WTC11 (cell line): ENCODE data around the gene CD300LD. TPM values are rescaled to one million over a fixed set of nuclear protein-coding genes. Genes with fewer than 3 reads are reported as not detected.

Experiments
- ATAC-seq: fragments of 200-7000 bp; cut with Tn5 transposase; 2 replicates; pipeline ENCODE4 v1.10.0; 2021; ENCODE audit warnings: mild to moderate bottlenecking, moderate library complexity
- Bru-seq: library from RNA; stranded (reverse); fragments of 400-500 nt; gene quantifications from one replicate; lab custom pipeline; 2021; lab: Mats Ljungman, UMichigan
- CTCF ChIA-PET: fragments of 300-600 bp; sonication (Branson Sonifier 250); formaldehyde crosslinking; loops from one replicate; lab custom pipeline; 2021; ENCODE audit warnings: antibody characterized with exemption; lab: Charles Lee
- POLR2A ChIA-PET: fragments of 350-600 bp; sonication (Branson Sonifier 250); formaldehyde crosslinking; loops from one replicate; lab custom pipeline; 2021; ENCODE audit warnings: antibody characterized with exemption; lab: Charles Lee
- DNase-seq: peaks from one replicate; pipeline ENCODE4 v3.0.0; 2021; ENCODE audit warnings: low spot score
- H3K27ac Mint-ChIP-seq: 2 replicates; pipeline ENCODE4 v1.8.0; 2021; ENCODE audit warnings: mixed read lengths
- H3K27me3 Mint-ChIP-seq: 2 replicates; pipeline ENCODE4 v1.8.0; 2021; ENCODE audit warnings: low read depth, mild to moderate bottlenecking, moderate library complexity, mixed read lengths
- H3K36me3 Mint-ChIP-seq: 2 replicates; pipeline ENCODE4 v1.8.0; 2021; ENCODE audit warnings: mixed read lengths
- H3K4me1 Mint-ChIP-seq: 2 replicates; pipeline ENCODE4 v1.8.0; 2022; ENCODE audit warnings: mixed read lengths
- H3K4me3 Mint-ChIP-seq: 2 replicates; pipeline ENCODE4 v1.8.0; 2021; ENCODE audit warnings: mild to moderate bottlenecking, moderate library complexity, mixed read lengths
- H3K9me3 Mint-ChIP-seq: 2 replicates; pipeline ENCODE4 v1.8.0; 2021; ENCODE audit warnings: mixed read lengths
- ATF3 ChIP-seq: sonication (generic); formaldehyde crosslinking; conservative IDR thresholded peaks from 2 replicates; pipeline ENCODE4 v1.8.1; 2022; ENCODE audit warnings: mild to moderate bottlenecking, missing genetic modification reagents
- GRHL2 ChIP-seq: fragments of 250-450 bp; sonication (Bioruptor Pico); IDR thresholded peaks from 2 replicates; pipeline ENCODE4 v1.8.0; 2022; ENCODE audit warnings: mild to moderate bottlenecking, moderate library complexity; ENCODE audit not compliant: insufficient replicate concordance, severe bottlenecking
- GTF2I ChIP-seq: fragments of 250-450 bp; sonication (Bioruptor Pico); conservative IDR thresholded peaks from 2 replicates; pipeline ENCODE4 v1.4.0; 2021; ENCODE audit warnings: mild to moderate bottlenecking
- JAZF1 ChIP-seq: fragments of 250-450 bp; sonication (Bioruptor Pico); IDR thresholded peaks from 2 replicates; pipeline ENCODE4 v1.9.0; 2021; ENCODE audit warnings: moderate library complexity, mild to moderate bottlenecking, inconsistent platforms
- KAT7 ChIP-seq: sonication (generic); formaldehyde crosslinking; IDR thresholded peaks from 2 replicates; pipeline ENCODE4 v1.8.1; 2023; ENCODE audit warnings: missing genetic modification reagents, mild to moderate bottlenecking, borderline replicate concordance
- MAX ChIP-seq: sonication (generic); formaldehyde crosslinking; IDR thresholded peaks from 2 replicates; pipeline ENCODE4 v1.8.0; 2022; ENCODE audit warnings: mild to moderate bottlenecking, missing genetic modification reagents
- NFE2L1 ChIP-seq: sonication (generic); formaldehyde crosslinking; IDR thresholded peaks from 2 replicates; pipeline ENCODE4 v1.8.1; 2023; ENCODE audit warnings: missing genetic modification reagents
- SP1 ChIP-seq: sonication (generic); formaldehyde crosslinking; conservative IDR thresholded peaks from 2 replicates; pipeline ENCODE4 v1.8.1; 2022; ENCODE audit warnings: missing genetic modification reagents
- TEAD4 ChIP-seq: sonication (generic); formaldehyde crosslinking; IDR thresholded peaks from 2 replicates; pipeline ENCODE4 v1.8.0; 2022; ENCODE audit warnings: mild to moderate bottlenecking, missing genetic modification reagents
- ZBTB21 ChIP-seq: sonication (generic); formaldehyde crosslinking; IDR thresholded peaks from 2 replicates; pipeline ENCODE4 v1.8.1; 2023; ENCODE audit warnings: mild to moderate bottlenecking, missing genetic modification reagents, borderline replicate concordance
- long read RNA-seq, 3 experiments: library from RNA in 1 of 3; library from capped mRNA in 1 of 3; library from polyadenylated mRNA in 1 of 3; unstranded in 2 of 3; stranded (forward) in 1 of 3; transcript quantifications; one replicate each; pipeline ENCODE4 v2.0.0, GENCODE V29; 2021
- total RNA-seq: library from RNA; stranded (reverse); gene quantifications from 3 replicates; pipeline ENCODE4 v1.2.3, GENCODE V29; 2021
- TF ChIP-seq, protein P1 (sequence below): fragments of 250-450 bp; sonication (Bioruptor Pico); IDR thresholded peaks from 2 replicates; pipeline ENCODE4 v1.9.0; 2021; ENCODE audit warnings: mild to moderate bottlenecking
- TF ChIP-seq, protein P2 (sequence below): sonication (generic); formaldehyde crosslinking; IDR thresholded peaks from 2 replicates; pipeline ENCODE4 v1.8.0; 2022; ENCODE audit warnings: mild to moderate bottlenecking, missing genetic modification reagents
- TF ChIP-seq, protein P3 (sequence below): fragments of 250-450 bp; sonication (Bioruptor Pico); IDR thresholded peaks from 2 replicates; pipeline ENCODE4 v1.8.0; 2021; ENCODE audit warnings: mild to moderate bottlenecking
- TF ChIP-seq, protein P4 (sequence below): fragments of 250-450 bp; sonication (Bioruptor Pico); IDR thresholded peaks from 2 replicates; pipeline ENCODE4 v1.9.0; 2021; ENCODE audit warnings: moderate library complexity, mild to moderate bottlenecking, inconsistent platforms, borderline replicate concordance

The CD300LD gene
- not detected in 3 replicates for total RNA-seq
- Bru-seq, nascent RNA = not detected
- long read RNA-seq, experiment 1 = 0 reads
- long read RNA-seq, experiment 2 = 0 reads
- long read RNA-seq, experiment 3 = 0 reads

GRCh38 chr17:74592087-74592990 lies at the start of gene CD300LD:
Gene CD300LD, minus strand, starts transcription at chr17:74592283. Its CDS starts 81 bp downstream, at chr17:74592202.
- DNase-seq (no peak), ATAC-seq (no peak)
- Mint-ChIP-seq H3K27ac (no peak within 1 kb of the TSS), H3K4me3 (no peak within 1 kb of the TSS), H3K27me3 (peaks cover 17% of the 10 kb centered on the region), H3K36me3 (no peaks in the 10 kb centered on the region), H3K9me3 (peaks cover 9% of the 10 kb centered on the region), H3K4me1 (no peaks in the 10 kb centered on the region)
- TF ChIP-seq GTF2I (CRISPR knock-in tag) (no peak), SP1 (CRISPR knock-in tag) (no peak), JAZF1 (no peak), KAT7 (no peak), MAX (CRISPR knock-in tag) (no peak), TEAD4 (no peak), ATF3 (no peak)
- TF ChIP-seq, protein P1, sequence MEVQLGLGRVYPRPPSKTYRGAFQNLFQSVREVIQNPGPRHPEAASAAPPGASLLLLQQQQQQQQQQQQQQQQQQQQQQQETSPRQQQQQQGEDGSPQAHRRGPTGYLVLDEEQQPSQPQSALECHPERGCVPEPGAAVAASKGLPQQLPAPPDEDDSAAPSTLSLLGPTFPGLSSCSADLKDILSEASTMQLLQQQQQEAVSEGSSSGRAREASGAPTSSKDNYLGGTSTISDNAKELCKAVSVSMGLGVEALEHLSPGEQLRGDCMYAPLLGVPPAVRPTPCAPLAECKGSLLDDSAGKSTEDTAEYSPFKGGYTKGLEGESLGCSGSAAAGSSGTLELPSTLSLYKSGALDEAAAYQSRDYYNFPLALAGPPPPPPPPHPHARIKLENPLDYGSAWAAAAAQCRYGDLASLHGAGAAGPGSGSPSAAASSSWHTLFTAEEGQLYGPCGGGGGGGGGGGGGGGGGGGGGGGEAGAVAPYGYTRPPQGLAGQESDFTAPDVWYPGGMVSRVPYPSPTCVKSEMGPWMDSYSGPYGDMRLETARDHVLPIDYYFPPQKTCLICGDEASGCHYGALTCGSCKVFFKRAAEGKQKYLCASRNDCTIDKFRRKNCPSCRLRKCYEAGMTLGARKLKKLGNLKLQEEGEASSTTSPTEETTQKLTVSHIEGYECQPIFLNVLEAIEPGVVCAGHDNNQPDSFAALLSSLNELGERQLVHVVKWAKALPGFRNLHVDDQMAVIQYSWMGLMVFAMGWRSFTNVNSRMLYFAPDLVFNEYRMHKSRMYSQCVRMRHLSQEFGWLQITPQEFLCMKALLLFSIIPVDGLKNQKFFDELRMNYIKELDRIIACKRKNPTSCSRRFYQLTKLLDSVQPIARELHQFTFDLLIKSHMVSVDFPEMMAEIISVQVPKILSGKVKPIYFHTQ = no peak
- TF ChIP-seq, protein P2, sequence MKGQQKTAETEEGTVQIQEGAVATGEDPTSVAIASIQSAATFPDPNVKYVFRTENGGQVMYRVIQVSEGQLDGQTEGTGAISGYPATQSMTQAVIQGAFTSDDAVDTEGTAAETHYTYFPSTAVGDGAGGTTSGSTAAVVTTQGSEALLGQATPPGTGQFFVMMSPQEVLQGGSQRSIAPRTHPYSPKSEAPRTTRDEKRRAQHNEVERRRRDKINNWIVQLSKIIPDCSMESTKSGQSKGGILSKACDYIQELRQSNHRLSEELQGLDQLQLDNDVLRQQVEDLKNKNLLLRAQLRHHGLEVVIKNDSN = no peak
- CTCF ChIA-PET = interaction anchor here (1.0 to 1.2 kb wide), 2 partner anchors 19 to 26 kb away, joined by 3 to 5 read pairs; no protein-coding TSS in a partner anchor
- POLR2A ChIA-PET = interaction anchor here (0.7 kb wide), 1 partner anchor 158 kb away, joined by 11 read pairs; no protein-coding TSS in a partner anchor

DNA sequence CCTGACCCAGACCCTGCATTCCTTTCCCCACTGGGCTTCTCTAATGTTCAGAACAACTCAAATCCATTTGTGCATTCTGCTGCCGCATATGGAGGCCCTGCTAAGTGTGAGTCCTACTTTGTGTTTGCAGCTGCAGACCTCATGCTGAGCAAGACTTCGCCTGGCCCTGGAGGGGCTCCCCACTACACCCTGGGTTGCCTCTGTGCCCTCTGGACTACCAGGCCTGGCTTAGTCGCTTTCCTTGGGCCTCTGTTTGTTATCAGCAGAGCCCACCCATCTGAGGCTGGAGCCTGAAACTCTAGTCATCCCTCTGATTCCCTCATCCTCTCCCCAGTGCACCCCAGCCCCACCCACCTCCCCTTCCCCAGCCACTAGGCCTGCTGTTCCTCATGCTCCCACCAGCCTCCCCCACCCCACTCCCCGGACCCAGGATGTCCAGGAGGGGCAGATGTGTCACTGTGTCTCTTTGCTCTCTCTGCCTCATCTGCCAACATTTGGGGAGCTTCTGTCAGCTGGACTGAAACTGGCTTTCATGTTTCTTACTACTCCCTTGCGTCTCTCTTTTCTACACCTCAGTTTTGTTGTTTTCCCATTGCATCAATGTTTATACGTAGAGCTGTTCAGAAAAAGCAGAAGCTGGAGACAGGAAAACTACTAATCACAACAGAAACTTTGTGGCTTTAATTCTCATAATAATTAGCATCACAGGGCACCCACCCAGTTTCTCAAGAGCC lies 49.3 kb upstream of the CD300LD start:
- ChIA-PET POLR2A (no interaction called here), CTCF (interaction anchor here (0.9 to 1.1 kb wide), 2 partner anchors 16 kb away, joined by 3 to 5 read pairs; no protein-coding TSS in a partner anchor)
- no peaks in the 10 kb centered on the region for H3K36me3 Mint-ChIP-seq
- ATAC-seq (no peak), DNase-seq (no peak)
- no peaks in the 10 kb centered on the region for H3K9me3 Mint-ChIP-seq
- H3K4me1 Mint-ChIP-seq = peaks cover 38% of the 10 kb centered on the region
- no peak for TF ChIP-seq ZBTB21 (CRISPR knock-in tag)
- H3K27me3 Mint-ChIP-seq = peaks cover 9% of the 10 kb centered on the region
- no peak overlapping the region for H3K27ac Mint-ChIP-seq
- H3K4me3 Mint-ChIP-seq = no peak overlapping the region

GRCh38 chr17:74639704-74640151 lies 47.6 kb upstream of the CD300LD start:
- H3K9me3 Mint-ChIP-seq = no peaks in the 10 kb centered on the region
- DNase-seq (no peak), ATAC-seq (no peak)
- peaks cover 49% of the 10 kb centered on the region for H3K4me1 Mint-ChIP-seq
- H3K27ac Mint-ChIP-seq = no peak overlapping the region
- ChIA-PET POLR2A (no interaction called here), CTCF (interaction anchor here (1.0 to 1.3 kb wide), 2 partner anchors 74 to 105 kb away, joined by 3 read pairs; no protein-coding TSS in a partner anchor)
- peaks cover 9% of the 10 kb centered on the region for H3K27me3 Mint-ChIP-seq
- H3K36me3 Mint-ChIP-seq = no peaks in the 10 kb centered on the region
- TF ChIP-seq, protein P3, sequence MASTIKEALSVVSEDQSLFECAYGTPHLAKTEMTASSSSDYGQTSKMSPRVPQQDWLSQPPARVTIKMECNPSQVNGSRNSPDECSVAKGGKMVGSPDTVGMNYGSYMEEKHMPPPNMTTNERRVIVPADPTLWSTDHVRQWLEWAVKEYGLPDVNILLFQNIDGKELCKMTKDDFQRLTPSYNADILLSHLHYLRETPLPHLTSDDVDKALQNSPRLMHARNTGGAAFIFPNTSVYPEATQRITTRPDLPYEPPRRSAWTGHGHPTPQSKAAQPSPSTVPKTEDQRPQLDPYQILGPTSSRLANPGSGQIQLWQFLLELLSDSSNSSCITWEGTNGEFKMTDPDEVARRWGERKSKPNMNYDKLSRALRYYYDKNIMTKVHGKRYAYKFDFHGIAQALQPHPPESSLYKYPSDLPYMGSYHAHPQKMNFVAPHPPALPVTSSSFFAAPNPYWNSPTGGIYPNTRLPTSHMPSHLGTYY = no peak
- TF ChIP-seq NFE2L1 = no peak
- TF ChIP-seq GRHL2 (CRISPR knock-in tag) = no peak
- TF ChIP-seq, protein P4, sequence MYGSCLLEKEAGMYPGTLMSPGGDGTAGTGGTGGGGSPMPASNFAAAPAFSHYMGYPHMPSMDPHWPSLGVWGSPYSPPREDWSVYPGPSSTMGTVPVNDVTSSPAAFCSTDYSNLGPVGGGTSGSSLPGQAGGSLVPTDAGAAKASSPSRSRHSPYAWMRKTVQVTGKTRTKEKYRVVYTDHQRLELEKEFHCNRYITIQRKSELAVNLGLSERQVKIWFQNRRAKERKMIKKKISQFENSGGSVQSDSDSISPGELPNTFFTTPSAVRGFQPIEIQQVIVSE (CRISPR knock-in tag) = no peak
- no peak overlapping the region for H3K4me3 Mint-ChIP-seq
